Caco-2 (cell line): Measurements from ENCODE around the gene GPR15. TPM values are rescaled to one million over a fixed set of nuclear protein-coding genes. Genes with fewer than 3 reads are reported as not detected.

Source experiments
- BruUV-seq: library from RNA; stranded (reverse); fragments of 400-500 nt; replicated peaks from 2 replicates; lab custom pipeline; 2021; lab: Mats Ljungman, UMichigan
- CTCF ChIA-PET: fragments of 300-600 bp; sonication (Branson Sonifier 250); formaldehyde crosslinking; loops from one replicate; lab custom pipeline; 2022; ENCODE audit warnings: antibody characterized with exemption; lab: Charles Lee
- POLR2A ChIA-PET: fragments of 300-600 bp; sonication (Branson Sonifier 250); formaldehyde crosslinking; loops from one replicate; lab custom pipeline; 2022; ENCODE audit warnings: antibody characterized with exemption; lab: Charles Lee
- DNase-seq, 2 experiments: peaks; one replicate each; pipeline versions ENCODE4 v3.0.0 to v3.0.0-alpha.2; 2020 to 2022
- H3K27me3 ChIP-seq: replicated peaks from 2 replicates; pipeline ENCODE4 v1.6.0; 2011; ENCODE audit warnings: low read length; ENCODE audit not compliant: control insufficient read depth, insufficient read depth
- H3K36me3 ChIP-seq: 2 replicates; pipeline ENCODE4 v1.5.1; 2011; ENCODE audit warnings: low read length; ENCODE audit not compliant: control insufficient read depth, insufficient read depth
- H3K4me1 ChIP-seq: fragments of 250-450 bp; sonication (Bioruptor Pico); 2 replicates; pipeline ENCODE4 v1.5.1; 2020; ENCODE audit warnings: mild to moderate bottlenecking
- H3K4me3 ChIP-seq: 2 replicates; pipeline ENCODE4 v1.5.1; 2011; ENCODE audit warnings: low read depth, mild to moderate bottlenecking, control low read depth, low read length
- H3K9me3 ChIP-seq: fragments of 250-450 bp; sonication (Bioruptor Pico); 2 replicates; pipeline ENCODE4 v1.5.1; 2020; ENCODE audit warnings: mild to moderate bottlenecking, moderate library complexity
- H3K27ac Mint-ChIP-seq: one replicate; pipeline ENCODE4 v1.8.0; 2022; ENCODE audit warnings: mixed read lengths; ENCODE audit not compliant: unreplicated experiment
- H3K27me3 Mint-ChIP-seq: one replicate; pipeline ENCODE4 v1.8.0; 2022; ENCODE audit warnings: mixed read lengths; ENCODE audit not compliant: insufficient read depth, unreplicated experiment
- H3K36me3 Mint-ChIP-seq: one replicate; pipeline ENCODE4 v1.8.0; 2022; ENCODE audit warnings: mild to moderate bottlenecking, mixed read lengths; ENCODE audit not compliant: insufficient read depth, unreplicated experiment
- H3K4me1 Mint-ChIP-seq: one replicate; pipeline ENCODE4 v1.8.0; 2022; ENCODE audit warnings: low read depth, mixed read lengths; ENCODE audit not compliant: unreplicated experiment
- H3K4me3 Mint-ChIP-seq: one replicate; pipeline ENCODE4 v1.8.0; 2022; ENCODE audit warnings: mild to moderate bottlenecking, moderate library complexity, mixed read lengths; ENCODE audit not compliant: unreplicated experiment
- H3K9me3 Mint-ChIP-seq: one replicate; pipeline ENCODE4 v1.8.0; 2022; ENCODE audit warnings: mixed read lengths; ENCODE audit not compliant: unreplicated experiment
- intact Hi-C: fragments of 100-400 bp; cut with micrococcal nuclease; formaldehyde crosslinking; loops from one replicate; pipeline ENCODE4 v1.10.0; 2022; ENCODE audit not compliant: unreplicated experiment
- total RNA-seq: library from RNA; stranded (reverse); gene quantifications from 2 replicates; pipeline ENCODE4 v1.2.3, GENCODE V29; 2022
- TF ChIP-seq, protein P1 (sequence below), 2 experiments: fragments of 200-600 bp in 1 of 2; IDR thresholded peaks; 1 replicate in 1 of 2; 2 replicates in 1 of 2; pipeline versions ENCODE4 v1.5.1 to v1.8.0; 2011 to 2022; ENCODE audit warnings: antibody characterized with exemption in 1 of 2, control low read depth in 1 of 2, inconsistent platforms in 1 of 2, low read depth in 1 of 2, low read length in 1 of 2, mild to moderate bottlenecking in 1 of 2, moderate library complexity in 1 of 2; ENCODE audit not compliant: insufficient read depth in 1 of 2, severe bottlenecking in 1 of 2, unreplicated experiment in 1 of 2

GPR15 gene
- total RNA-seq, 1 experiment from 2014 or later: not detected

DNA sequence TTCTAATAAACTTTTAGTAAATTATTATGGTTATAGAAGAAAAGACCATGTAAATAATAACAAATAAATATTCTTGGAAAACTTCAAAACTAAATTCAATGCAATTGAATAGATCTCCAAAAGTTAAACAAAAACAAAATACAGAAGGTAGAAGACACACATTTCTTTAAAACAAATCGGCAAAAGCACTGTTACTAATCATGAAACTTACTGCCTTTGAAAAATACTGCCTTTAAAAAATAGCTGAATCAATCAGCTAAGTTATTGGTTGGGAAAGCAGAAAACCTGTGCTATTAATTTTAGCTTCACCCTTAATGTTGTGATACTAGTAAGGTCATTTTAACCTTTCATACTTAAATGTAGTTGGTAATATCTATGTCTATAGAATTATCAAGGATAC, 3.0 kb downstream of the GPR15 start:
- ChIA-PET CTCF (no interaction called here), POLR2A (no interaction called here)
- Histone ChIP-seq H3K4me1 (no peaks in the 10 kb centered on the region), H3K9me3 (no peaks in the 10 kb centered on the region), H3K36me3 (no peaks in the 10 kb centered on the region), H3K27me3 (no peaks in the 10 kb centered on the region), H3K4me3 (no peak overlapping the region)
- Mint-ChIP-seq H3K27me3 (no peaks in the 10 kb centered on the region), H3K36me3 (no peaks in the 10 kb centered on the region), H3K4me3 (no peak overlapping the region), H3K27ac (no peak overlapping the region), H3K4me1 (no peaks in the 10 kb centered on the region), H3K9me3 (no peaks in the 10 kb centered on the region)
- DNase-seq: no peak
- intact Hi-C loops: no loop called here
- TF ChIP-seq, protein P1, sequence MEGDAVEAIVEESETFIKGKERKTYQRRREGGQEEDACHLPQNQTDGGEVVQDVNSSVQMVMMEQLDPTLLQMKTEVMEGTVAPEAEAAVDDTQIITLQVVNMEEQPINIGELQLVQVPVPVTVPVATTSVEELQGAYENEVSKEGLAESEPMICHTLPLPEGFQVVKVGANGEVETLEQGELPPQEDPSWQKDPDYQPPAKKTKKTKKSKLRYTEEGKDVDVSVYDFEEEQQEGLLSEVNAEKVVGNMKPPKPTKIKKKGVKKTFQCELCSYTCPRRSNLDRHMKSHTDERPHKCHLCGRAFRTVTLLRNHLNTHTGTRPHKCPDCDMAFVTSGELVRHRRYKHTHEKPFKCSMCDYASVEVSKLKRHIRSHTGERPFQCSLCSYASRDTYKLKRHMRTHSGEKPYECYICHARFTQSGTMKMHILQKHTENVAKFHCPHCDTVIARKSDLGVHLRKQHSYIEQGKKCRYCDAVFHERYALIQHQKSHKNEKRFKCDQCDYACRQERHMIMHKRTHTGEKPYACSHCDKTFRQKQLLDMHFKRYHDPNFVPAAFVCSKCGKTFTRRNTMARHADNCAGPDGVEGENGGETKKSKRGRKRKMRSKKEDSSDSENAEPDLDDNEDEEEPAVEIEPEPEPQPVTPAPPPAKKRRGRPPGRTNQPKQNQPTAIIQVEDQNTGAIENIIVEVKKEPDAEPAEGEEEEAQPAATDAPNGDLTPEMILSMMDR (IDR thresholded peaks at IDR 0.05; ENCODE audit: insufficient read depth in 1 of 2, low read depth in 1 of 2, low read length in 1 of 2, severe bottlenecking in 1 of 2, unreplicated experiment in 1 of 2): no peak
- BruUV-seq: no TSS peak

DNA sequence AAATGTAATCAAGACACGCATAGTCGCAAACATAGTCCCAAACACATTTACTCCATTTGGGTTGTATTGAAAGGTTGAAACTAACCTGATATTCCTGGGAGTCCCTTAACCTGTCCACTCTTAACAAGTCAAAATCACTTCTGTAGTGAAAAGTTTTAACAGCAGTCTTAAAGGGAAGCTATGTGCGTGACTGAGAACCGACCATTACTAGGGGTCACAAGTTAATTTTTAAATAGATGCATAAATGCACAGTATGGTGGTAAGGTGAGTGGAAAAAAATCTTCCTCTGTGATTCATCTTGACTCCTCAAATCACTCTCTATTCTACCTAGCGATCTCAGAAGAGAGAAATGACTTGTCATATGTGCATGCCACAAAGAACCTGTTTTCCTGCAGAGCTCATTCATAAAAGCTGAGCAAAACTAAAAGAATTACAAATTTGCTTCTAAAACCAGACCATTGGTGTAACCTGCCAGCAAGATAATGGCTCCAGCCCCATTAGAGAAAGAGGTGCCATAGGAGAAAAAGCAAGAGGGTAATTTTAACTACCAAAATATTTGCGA, 4.8 kb downstream of the GPR15 start:
- no peaks in the 10 kb centered on the region for H3K27me3 Mint-ChIP-seq
- no peak overlapping the region for H3K4me3 Mint-ChIP-seq
- H3K4me1 ChIP-seq: no peaks in the 10 kb centered on the region
- H3K27ac Mint-ChIP-seq: no peak overlapping the region
- ChIA-PET CTCF (no interaction called here), POLR2A (no interaction called here)
- H3K9me3 Mint-ChIP-seq: no peaks in the 10 kb centered on the region
- TF ChIP-seq, protein P1 (IDR thresholded peaks at IDR 0.05; ENCODE audit: insufficient read depth in 1 of 2, low read depth in 1 of 2, low read length in 1 of 2, severe bottlenecking in 1 of 2, unreplicated experiment in 1 of 2): no peak
- no peaks in the 10 kb centered on the region for H3K27me3 ChIP-seq
- H3K9me3 ChIP-seq: no peaks in the 10 kb centered on the region
- H3K36me3 ChIP-seq: no peaks in the 10 kb centered on the region
- no peaks in the 10 kb centered on the region for H3K36me3 Mint-ChIP-seq
- DNase-seq: no peak
- intact Hi-C loops: no loop called here
- no TSS peak for BruUV-seq
- H3K4me1 Mint-ChIP-seq: no peaks in the 10 kb centered on the region
- H3K4me3 ChIP-seq: no peak overlapping the region

DNA sequence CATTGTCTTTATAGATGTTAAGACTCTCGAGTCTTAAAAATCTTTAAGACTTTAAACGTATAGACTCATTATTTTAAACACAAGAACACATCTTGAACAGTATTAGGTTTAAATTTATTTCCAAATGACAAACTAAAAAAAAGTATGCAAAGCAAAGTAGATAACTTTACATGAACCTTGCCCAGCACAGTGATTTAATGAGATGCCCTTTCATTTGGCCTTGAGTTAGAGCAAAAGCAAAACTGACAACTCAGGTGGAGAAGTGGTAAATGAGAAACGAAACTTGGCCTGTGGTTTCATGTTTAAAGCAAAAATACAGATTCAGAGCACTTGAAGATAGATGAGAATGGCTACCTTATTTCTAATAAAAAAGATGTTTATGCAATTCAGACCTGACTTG, 8.6 kb downstream of the GPR15 start:
- Histone ChIP-seq H3K27me3 (no peaks in the 10 kb centered on the region), H3K4me1 (no peaks in the 10 kb centered on the region), H3K9me3 (no peaks in the 10 kb centered on the region), H3K4me3 (no peak overlapping the region), H3K36me3 (no peaks in the 10 kb centered on the region)
- ChIA-PET POLR2A (no interaction called here), CTCF (no interaction called here)
- TF ChIP-seq, protein P1 (IDR thresholded peaks at IDR 0.05; ENCODE audit: insufficient read depth in 1 of 2, low read depth in 1 of 2, low read length in 1 of 2, severe bottlenecking in 1 of 2, unreplicated experiment in 1 of 2): no peak
- Mint-ChIP-seq H3K36me3 (no peaks in the 10 kb centered on the region), H3K27ac (no peak overlapping the region), H3K4me3 (no peak overlapping the region), H3K27me3 (no peaks in the 10 kb centered on the region), H3K9me3 (no peaks in the 10 kb centered on the region), H3K4me1 (peaks cover 7% of the 10 kb centered on the region)
- intact Hi-C loops: no loop called here
- BruUV-seq: no TSS peak
- DNase-seq: no peak
